Peyer's patch (tissue), 4 donors: ENCODE measurements around the gene DMTF1.

ENCODE experiments used
- POLR2A ChIP-seq, 2 donors: fragments of 450-650 bp; IDR thresholded peaks; one replicate each; pipeline ENCODE4 v1.5.1; 2017; ENCODE audit warnings: antibody characterized with exemption in 2 of 2, mild to moderate bottlenecking in 2 of 2, moderate library complexity in 2 of 2
- TF ChIP-seq, protein P1 (sequence below), 6 experiments: fragments of 450-650 bp in 4 of 6; fragments of 200-600 bp in 2 of 6; sonication (generic) in 1 of 6; IDR thresholded peaks; one replicate each; pipeline ENCODE4 v1.5.1; 2017 to 2019; ENCODE audit warnings: antibody characterized with exemption in 6 of 6, mild to moderate bottlenecking in 3 of 6, moderate library complexity in 1 of 6

DNA sequence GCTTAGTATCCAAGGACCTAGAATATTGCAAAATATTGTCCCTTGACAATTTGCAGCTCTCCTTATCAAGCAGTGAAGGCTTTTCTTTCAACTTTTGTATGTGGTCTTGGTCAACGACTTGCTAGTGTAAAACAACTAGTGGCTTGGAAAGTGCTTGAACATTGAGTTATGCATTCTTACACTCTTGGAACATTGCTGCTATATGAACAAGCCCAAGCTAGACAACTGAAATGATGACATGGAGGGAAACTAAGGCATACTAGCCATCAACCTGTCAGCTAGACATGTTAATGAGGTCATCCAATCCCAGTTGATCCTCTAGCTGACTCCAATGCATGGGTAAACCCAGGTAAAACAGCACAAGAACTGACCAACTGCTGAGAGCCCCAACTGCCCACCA lies 12.7 kb upstream of the DMTF1 start:
- TF ChIP-seq, protein P1, sequence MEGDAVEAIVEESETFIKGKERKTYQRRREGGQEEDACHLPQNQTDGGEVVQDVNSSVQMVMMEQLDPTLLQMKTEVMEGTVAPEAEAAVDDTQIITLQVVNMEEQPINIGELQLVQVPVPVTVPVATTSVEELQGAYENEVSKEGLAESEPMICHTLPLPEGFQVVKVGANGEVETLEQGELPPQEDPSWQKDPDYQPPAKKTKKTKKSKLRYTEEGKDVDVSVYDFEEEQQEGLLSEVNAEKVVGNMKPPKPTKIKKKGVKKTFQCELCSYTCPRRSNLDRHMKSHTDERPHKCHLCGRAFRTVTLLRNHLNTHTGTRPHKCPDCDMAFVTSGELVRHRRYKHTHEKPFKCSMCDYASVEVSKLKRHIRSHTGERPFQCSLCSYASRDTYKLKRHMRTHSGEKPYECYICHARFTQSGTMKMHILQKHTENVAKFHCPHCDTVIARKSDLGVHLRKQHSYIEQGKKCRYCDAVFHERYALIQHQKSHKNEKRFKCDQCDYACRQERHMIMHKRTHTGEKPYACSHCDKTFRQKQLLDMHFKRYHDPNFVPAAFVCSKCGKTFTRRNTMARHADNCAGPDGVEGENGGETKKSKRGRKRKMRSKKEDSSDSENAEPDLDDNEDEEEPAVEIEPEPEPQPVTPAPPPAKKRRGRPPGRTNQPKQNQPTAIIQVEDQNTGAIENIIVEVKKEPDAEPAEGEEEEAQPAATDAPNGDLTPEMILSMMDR (IDR thresholded peaks at IDR 0.05): no peak
- no peak for TF ChIP-seq POLR2A (IDR thresholded peaks at IDR 0.05)
